Endothelial cell of umbilical vein (primary cell): Measurements from ENCODE around the gene MBTPS1. TPM values are rescaled to one million over a fixed set of nuclear protein-coding genes. Genes with fewer than 3 reads are reported as not detected.

ENCODE experiments used
- BruUV-seq: library from RNA; stranded (reverse); fragments of 400-500 nt; replicated peaks from 2 replicates; lab custom pipeline; 2021; lab: Mats Ljungman, UMichigan
- CTCF ChIA-PET: fragments of 300-600, 350-600 bp; sonication (Branson Sonifier 250); formaldehyde crosslinking; loops from one replicate; lab custom pipeline; 2021; ENCODE audit warnings: antibody characterized with exemption, inconsistent platforms; lab: Charles Lee
- POLR2A ChIA-PET: fragments of 300-600, 350-600 bp; sonication (Branson Sonifier 250); formaldehyde crosslinking; loops from one replicate; lab custom pipeline; 2021; ENCODE audit warnings: antibody characterized with exemption, inconsistent platforms; lab: Charles Lee
- DNase-seq: peaks from one replicate; pipeline ENCODE4 v3.0.0-alpha.2; 2011; ENCODE audit warnings: low read depth, low spot score
- FAIRE-seq: peaks from 2 replicates; lab custom pipeline; 2011; peaks lifted over from hg19 to GRCh38; lab: Jason Lieb, UNC
- H2AFZ ChIP-seq: 2 replicates; pipeline ENCODE4 v1.6.0; 2012; ENCODE audit warnings: low read depth, low read length, control low read depth, inconsistent platforms
- H3K27ac ChIP-seq: 2 replicates; pipeline ENCODE4 v1.5.1; 2011; ENCODE audit warnings: low read depth, mild to moderate bottlenecking, control low read depth, low read length, moderate library complexity; ENCODE audit not compliant: insufficient read depth
- H3K27me3 ChIP-seq, 2 experiments: 2 replicates each; pipeline versions ENCODE4 v1.6.0 to v1.6.1; 2011; ENCODE audit warnings: low read length in 2 of 2, mixed read lengths in 1 of 2; ENCODE audit not compliant: control insufficient read depth in 2 of 2, insufficient read depth in 2 of 2
- H3K36me3 ChIP-seq, 2 experiments: 2 replicates in 1 of 2; 3 replicates in 1 of 2; pipeline ENCODE4 v1.5.1; 2011; ENCODE audit warnings: low read length in 2 of 2, mild to moderate bottlenecking in 1 of 2, moderate library complexity in 1 of 2; ENCODE audit not compliant: control insufficient read depth in 2 of 2, insufficient read depth in 2 of 2; ENCODE audit errors: extremely low read depth in 1 of 2
- H3K4me1 ChIP-seq: 3 replicates; pipeline ENCODE4 v1.5.1; 2011; ENCODE audit warnings: mild to moderate bottlenecking, low read length; ENCODE audit not compliant: control insufficient read depth, insufficient read depth; ENCODE audit errors: extremely low read depth
- H3K4me2 ChIP-seq: 2 replicates; pipeline ENCODE4 v1.6.1; 2011; ENCODE audit warnings: low read length, control low read depth, mixed read lengths; ENCODE audit not compliant: insufficient read depth
- H3K4me3 ChIP-seq, 3 experiments: fragments of 200-600 bp in 1 of 3; sonication (generic), shearing (Covaris generic) in 1 of 3; replicated peaks in 1 of 3; 2 replicates each; pipeline ENCODE4 v1.5.1; 2011 to 2016; ENCODE audit warnings: control low read depth in 3 of 3, low read length in 3 of 3, mild to moderate bottlenecking in 2 of 3, inconsistent platforms in 1 of 3, low read depth in 1 of 3, moderate library complexity in 1 of 3; ENCODE audit not compliant: insufficient read depth in 1 of 3
- H3K79me2 ChIP-seq: 2 replicates; pipeline ENCODE4 v1.6.0; 2012; ENCODE audit warnings: low read length, inconsistent platforms; ENCODE audit not compliant: control insufficient read depth, insufficient read depth
- H3K9ac ChIP-seq: replicated peaks from 2 replicates; pipeline ENCODE3; 2011; ENCODE audit warnings: low read length, control low read depth; ENCODE audit not compliant: insufficient read depth; ENCODE audit errors: extremely low read depth
- H3K9me1 ChIP-seq: replicated peaks from 3 replicates; pipeline ENCODE4 v1.6.0; 2011; ENCODE audit warnings: mild to moderate bottlenecking, low read length; ENCODE audit not compliant: control insufficient read depth, insufficient read depth; ENCODE audit errors: extremely low read depth
- H3K9me3 ChIP-seq: replicated peaks from 2 replicates; pipeline ENCODE4 v1.5.1; 2012; ENCODE audit warnings: low read length, inconsistent platforms; ENCODE audit not compliant: control insufficient read depth, insufficient read depth
- H4K20me1 ChIP-seq: replicated peaks from 2 replicates; pipeline ENCODE3; 2011; ENCODE audit warnings: mild to moderate bottlenecking, low read length; ENCODE audit not compliant: control insufficient read depth, insufficient read depth; ENCODE audit errors: extremely low read depth
- CTCF ChIP-seq, 2 donors: IDR thresholded peaks; 1 replicate in 1 of 2; 2 replicates in 1 of 2; pipeline ENCODE4 v1.5.1; 2011; ENCODE audit warnings: low read length in 2 of 2, mild to moderate bottlenecking in 2 of 2, moderate library complexity in 2 of 2, control low read depth in 1 of 2, inconsistent platforms in 1 of 2, low read depth in 1 of 2; ENCODE audit not compliant: insufficient read depth in 1 of 2; ENCODE audit errors: extremely low read depth in 1 of 2
- EZH2 ChIP-seq: IDR thresholded peaks from 2 replicates; pipeline ENCODE4 v1.6.1; 2012; ENCODE audit warnings: borderline replicate concordance, low read depth, mild to moderate bottlenecking, moderate library complexity, low read length, inconsistent platforms; ENCODE audit not compliant: severe bottlenecking
- JUN ChIP-seq: IDR thresholded peaks from 2 replicates; pipeline ENCODE4 v1.6.1; 2011; ENCODE audit warnings: borderline replicate concordance, low read depth; ENCODE audit not compliant: insufficient read length, insufficient read depth
- MAX ChIP-seq: IDR thresholded peaks from 2 replicates; pipeline ENCODE4 v1.6.1; 2011; ENCODE audit not compliant: insufficient read depth, insufficient read length
- POLR2A ChIP-seq: IDR thresholded peaks from 2 replicates; pipeline ENCODE4 v1.6.1; 2012; ENCODE audit warnings: low read depth, mild to moderate bottlenecking, control low read depth, low read length
- POLR2AphosphoS5 ChIP-seq: IDR thresholded peaks from 2 replicates; pipeline ENCODE4 v1.6.1; 2012; ENCODE audit warnings: low read depth, mild to moderate bottlenecking, control low read depth, low read length, moderate library complexity; ENCODE audit not compliant: insufficient read depth
- dilution Hi-C: fragments of 300-500 bp; cut with MboI; formaldehyde crosslinking; loops from one replicate; pipeline ENCODE4 v1.15.0; 2019; ENCODE audit warnings: low sequenced_read_pairs; ENCODE audit not compliant: extremely low pct_ligation_motif_present
- intact Hi-C: fragments of 100-400 bp; cut with micrococcal nuclease; formaldehyde crosslinking; loops from one replicate; pipeline ENCODE4 v1.10.0; 2022
- polyA plus RNA-seq, 4 experiments: library from polyadenylated mRNA; depleted of rRNA in 3 of 4; stranded (reverse) in 3 of 4; unstranded in 1 of 4; fragments of >200 nt; gene quantifications; 2 replicates each; pipeline versions ENCODE4 v1.2.1 to v1.2.3, GENCODE V29; 2011 to 2012; ENCODE audit warnings: missing spikeins in 1 of 4
- total RNA-seq: library from RNA; stranded (reverse); gene quantifications from 2 replicates; pipeline ENCODE4 v1.2.3, GENCODE V29; 2021

MBTPS1 gene
- total and polyA plus RNA-seq, 2 donors (not counting 3 experiments of a cell fraction or from before 2014, with no cell fraction given), result 82.3 to 99.6 TPM

- TF ChIP-seq POLR2AphosphoS5 (no peak), EZH2 (no peak)
- FAIRE-seq (no peak), DNase-seq (no peak)
- Histone ChIP-seq H3K36me3 (peaks cover 6 to 43% of the 10 kb centered on the region in 2 experiments), H3K4me2 (no peak overlapping the region), H3K9me3 (no peaks in the 10 kb centered on the region), H3K9me1 (no peaks in the 10 kb centered on the region), H4K20me1 (no peaks in the 10 kb centered on the region), H3K79me2 (no peaks in the 10 kb centered on the region), H3K4me3 (no peak overlapping the region), H2AFZ (no peak overlapping the region), H3K27ac (no peak overlapping the region), H3K4me1 (no peaks in the 10 kb centered on the region), H3K27me3 (no peaks in the 10 kb centered on the region), H3K9ac (no peak overlapping the region)
- dilution Hi-C loops, result no loop called here
- CTCF ChIA-PET, result interaction anchor here (1.1 kb wide), 2 partner anchors 14 to 99 kb away, joined by 3 to 5 read pairs; partner anchors contain the start of gene SLC38A8
- intact Hi-C loops, result no loop called here
- no TSS peak for BruUV-seq
- POLR2A ChIA-PET, result no interaction called here
These were observed 60.7 kb downstream of the MBTPS1 start for GRCh38 chr16:84055801-84056634.

DNA sequence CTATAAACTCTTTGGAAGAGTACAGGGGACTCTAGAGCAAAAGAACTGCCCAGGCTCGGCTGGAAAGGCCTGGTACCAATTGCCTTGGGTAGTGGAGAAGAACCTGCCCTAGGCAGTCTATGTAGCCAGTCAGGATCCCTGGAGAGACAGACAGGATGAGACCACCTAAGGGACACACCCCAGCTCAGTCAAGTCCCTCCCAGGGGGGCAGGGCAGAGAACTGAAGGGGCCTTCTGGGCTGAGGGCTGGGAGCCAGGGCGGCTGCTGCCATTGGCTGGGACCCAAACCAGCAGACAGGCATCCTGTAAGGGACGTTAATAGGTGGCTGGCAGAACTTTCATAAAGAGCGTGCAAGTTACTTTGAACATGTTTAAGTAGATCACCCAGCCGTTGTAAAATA is 61.4 kb downstream of the MBTPS1 start:
- POLR2A ChIA-PET, result no interaction called here
- no peak for DNase-seq

More for the DNA sequence above, 61.4 kb downstream of the MBTPS1 start:
- H3K9me1 ChIP-seq, result no peaks in the 10 kb centered on the region
- BruUV-seq, result no TSS peak
- dilution Hi-C loops, result no loop called here
- no peak overlapping the region for H3K27ac ChIP-seq
- no peak for FAIRE-seq
- H3K36me3 ChIP-seq, result peaks cover 6 to 43% of the 10 kb centered on the region in 2 experiments
- CTCF ChIA-PET, result interaction anchor here (1.1 kb wide), 1 partner anchor 13 kb away, joined by 3 read pairs; the partner anchor contains the start of gene SLC38A8
- no peaks in the 10 kb centered on the region for H3K4me1 ChIP-seq
- H2AFZ ChIP-seq, result no peak overlapping the region
- H4K20me1 ChIP-seq, result no peaks in the 10 kb centered on the region
- H3K9me3 ChIP-seq, result no peaks in the 10 kb centered on the region
- H3K4me2 ChIP-seq, result no peak overlapping the region
- H3K79me2 ChIP-seq, result no peaks in the 10 kb centered on the region
- H3K4me3 ChIP-seq, result no peak overlapping the region
- intact Hi-C loops, result no loop called here
- no peak for TF ChIP-seq POLR2A
- TF ChIP-seq MAX, result no peak
- TF ChIP-seq JUN, result no peak
- no peak for TF ChIP-seq POLR2AphosphoS5
- no peak for TF ChIP-seq CTCF (IDR thresholded peaks at IDR 0.05; ENCODE audit: extremely low read depth in 1 of 2, insufficient read depth in 1 of 2, low read depth in 1 of 2, low read length in 2 of 2)
- H3K9ac ChIP-seq, result no peak overlapping the region
- no peaks in the 10 kb centered on the region for H3K27me3 ChIP-seq
